Measurements from ENCODE around the gene SPRING1.

DNA sequence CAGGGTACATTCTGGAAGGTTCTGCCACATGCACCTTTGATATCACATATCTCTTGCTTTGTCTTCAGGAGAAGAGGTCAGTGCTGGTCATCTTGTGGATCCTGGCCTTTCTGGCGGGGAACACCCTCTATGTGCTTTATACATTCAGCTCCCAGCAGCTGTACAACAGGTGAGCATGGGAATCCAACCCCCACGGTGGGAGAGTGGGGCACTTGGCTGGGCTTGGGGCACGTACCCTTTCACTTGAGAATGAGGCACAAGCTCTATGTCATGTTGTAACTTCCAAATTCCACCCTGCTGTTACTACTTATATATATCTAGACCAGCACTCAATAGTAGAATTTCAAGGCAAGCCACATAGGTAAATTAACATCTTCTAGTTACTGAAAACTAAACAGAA is 28.9 kb upstream of the SPRING1 start:
- no peak for TF ChIP-seq POLR2A (IDR thresholded peaks at IDR 0.05)
- TF ChIP-seq, protein P1, sequence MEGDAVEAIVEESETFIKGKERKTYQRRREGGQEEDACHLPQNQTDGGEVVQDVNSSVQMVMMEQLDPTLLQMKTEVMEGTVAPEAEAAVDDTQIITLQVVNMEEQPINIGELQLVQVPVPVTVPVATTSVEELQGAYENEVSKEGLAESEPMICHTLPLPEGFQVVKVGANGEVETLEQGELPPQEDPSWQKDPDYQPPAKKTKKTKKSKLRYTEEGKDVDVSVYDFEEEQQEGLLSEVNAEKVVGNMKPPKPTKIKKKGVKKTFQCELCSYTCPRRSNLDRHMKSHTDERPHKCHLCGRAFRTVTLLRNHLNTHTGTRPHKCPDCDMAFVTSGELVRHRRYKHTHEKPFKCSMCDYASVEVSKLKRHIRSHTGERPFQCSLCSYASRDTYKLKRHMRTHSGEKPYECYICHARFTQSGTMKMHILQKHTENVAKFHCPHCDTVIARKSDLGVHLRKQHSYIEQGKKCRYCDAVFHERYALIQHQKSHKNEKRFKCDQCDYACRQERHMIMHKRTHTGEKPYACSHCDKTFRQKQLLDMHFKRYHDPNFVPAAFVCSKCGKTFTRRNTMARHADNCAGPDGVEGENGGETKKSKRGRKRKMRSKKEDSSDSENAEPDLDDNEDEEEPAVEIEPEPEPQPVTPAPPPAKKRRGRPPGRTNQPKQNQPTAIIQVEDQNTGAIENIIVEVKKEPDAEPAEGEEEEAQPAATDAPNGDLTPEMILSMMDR (IDR thresholded peaks at IDR 0.05), result no peak
